Stimulated activated memory B cell treated with anti-CD40 and anti-IgM and Interleukin-4, amounts not matched to agents 10 μg/mL and 1 μg/mL and 100 μg/mL, for 72 hours (primary cell): ENCODE measurements around the gene CPVL.

ENCODE experiments used
- ATAC-seq: fragments of 150-1000 bp; cut with Tn5 transposase; 2 replicates; pipeline ENCODE4 v1.10.0; 2021
- H3K27ac Mint-ChIP-seq: one replicate; pipeline ENCODE4 v1.8.0; 2022; ENCODE audit warnings: mild to moderate bottlenecking, mixed read lengths
- H3K27me3 Mint-ChIP-seq: one replicate; pipeline ENCODE4 v1.8.0; 2022; ENCODE audit warnings: mixed read lengths
- H3K36me3 Mint-ChIP-seq: one replicate; pipeline ENCODE4 v1.8.0; 2022; ENCODE audit warnings: mixed read lengths
- H3K4me1 Mint-ChIP-seq: one replicate; pipeline ENCODE4 v1.8.0; 2022; ENCODE audit warnings: mixed read lengths
- H3K4me3 Mint-ChIP-seq: one replicate; pipeline ENCODE4 v1.8.0; 2022; ENCODE audit warnings: mild to moderate bottlenecking, moderate library complexity, mixed read lengths
- H3K9me3 Mint-ChIP-seq: one replicate; pipeline ENCODE4 v1.8.0; 2022; ENCODE audit warnings: mixed read lengths

The CPVL gene

GRCh38 chr7:29071203-29071874 lies 75.0 kb downstream of the CPVL start:
- H3K9me3 Mint-ChIP-seq, result no peaks in the 10 kb centered on the region
- no peaks in the 10 kb centered on the region for H3K36me3 Mint-ChIP-seq
- no peak for ATAC-seq
- H3K4me1 Mint-ChIP-seq, result no peaks in the 10 kb centered on the region
- H3K4me3 Mint-ChIP-seq, result no peak overlapping the region
- H3K27me3 Mint-ChIP-seq, result peaks cover 24% of the 10 kb centered on the region
- H3K27ac Mint-ChIP-seq, result no peak overlapping the region

GRCh38 chr7:29066641-29067040 lies 79.7 kb downstream of the CPVL start:
- Mint-ChIP-seq H3K36me3 (no peaks in the 10 kb centered on the region), H3K27ac (no peak overlapping the region), H3K4me1 (no peaks in the 10 kb centered on the region), H3K27me3 (peaks cover 13% of the 10 kb centered on the region), H3K4me3 (no peak overlapping the region), H3K9me3 (no peaks in the 10 kb centered on the region)
- peak; percentile 24 for ATAC-seq

DNA sequence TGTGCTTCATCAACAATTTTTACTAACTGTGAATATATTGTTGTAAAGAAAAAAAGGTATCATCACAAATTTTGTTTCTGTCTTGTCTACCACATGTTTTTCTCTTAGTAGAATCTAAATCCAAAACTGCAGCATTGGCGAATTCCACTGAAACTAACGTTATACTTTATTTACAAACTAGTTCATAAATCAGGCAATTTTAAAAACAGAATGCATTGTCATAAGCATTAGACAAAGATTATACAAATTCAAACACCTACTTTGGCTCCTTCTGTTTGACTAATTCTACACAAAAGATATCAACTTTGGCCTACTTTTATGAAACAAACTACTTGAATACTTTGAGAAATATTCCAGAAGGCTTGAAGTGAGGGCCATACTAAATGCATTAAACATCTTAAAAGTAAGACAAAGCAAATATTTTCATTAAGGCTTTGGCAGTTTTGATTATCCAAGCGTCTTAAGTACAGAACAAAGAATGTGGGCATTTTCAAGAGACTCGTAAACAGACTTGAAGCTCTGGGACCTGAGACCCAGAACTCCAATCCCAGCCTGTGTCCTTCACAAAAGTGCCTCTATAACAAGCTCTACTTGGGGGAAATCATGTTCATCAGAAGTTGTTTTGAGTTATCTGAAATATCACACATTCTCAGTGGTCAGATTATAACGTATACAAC lies 81.0 kb downstream of the CPVL start:
- Mint-ChIP-seq H3K9me3 (no peaks in the 10 kb centered on the region), H3K27me3 (peaks cover 24% of the 10 kb centered on the region), H3K27ac (no peak overlapping the region), H3K4me1 (no peaks in the 10 kb centered on the region), H3K4me3 (no peak overlapping the region), H3K36me3 (no peaks in the 10 kb centered on the region)
- ATAC-seq, result no peak

DNA sequence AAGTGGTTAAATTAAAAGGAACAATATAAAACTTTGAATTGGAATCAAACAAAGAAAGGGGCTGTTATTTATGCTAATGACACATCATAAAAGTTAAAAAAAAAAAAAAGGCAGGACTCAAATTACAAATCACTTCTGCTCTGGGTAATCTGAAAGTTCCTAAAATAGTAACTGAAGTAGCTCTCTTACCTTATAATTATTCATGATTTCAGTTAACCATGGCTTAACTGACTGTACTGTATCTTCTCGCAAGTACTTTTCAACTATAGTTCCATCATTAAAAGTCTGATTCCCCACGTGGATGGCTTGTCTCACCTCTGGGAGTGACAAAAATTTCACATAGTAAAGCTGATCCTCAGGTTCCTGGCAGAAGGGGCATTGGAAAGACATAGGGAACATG lies 82.5 kb downstream of the CPVL start:
- Mint-ChIP-seq H3K4me1 (no peaks in the 10 kb centered on the region), H3K9me3 (peaks cover 3% of the 10 kb centered on the region), H3K4me3 (no peak overlapping the region), H3K27ac (no peak overlapping the region), H3K27me3 (peaks cover 38% of the 10 kb centered on the region), H3K36me3 (no peaks in the 10 kb centered on the region)
- ATAC-seq, result no peak

DNA sequence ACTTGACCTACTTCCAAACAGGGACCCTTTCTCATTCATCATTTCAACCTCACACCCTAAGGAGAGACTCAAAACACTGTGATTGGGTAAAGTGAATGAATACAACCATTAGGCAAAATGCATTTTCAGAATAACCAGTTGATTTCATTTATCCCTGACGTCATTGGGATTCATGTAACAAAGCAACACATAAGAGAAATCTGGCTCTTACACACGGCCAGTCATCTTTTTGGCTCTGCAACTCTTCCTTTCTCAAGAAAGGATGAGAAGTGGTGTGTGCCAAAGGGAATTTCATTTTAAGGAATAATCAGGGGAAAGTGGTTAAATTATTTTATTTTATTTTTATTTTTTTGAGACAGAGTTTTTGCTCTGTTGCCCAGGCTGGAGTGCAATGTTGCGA lies 83.1 kb downstream of the CPVL start:
- Mint-ChIP-seq H3K9me3 (peaks cover 9% of the 10 kb centered on the region), H3K4me1 (no peaks in the 10 kb centered on the region), H3K36me3 (no peaks in the 10 kb centered on the region), H3K27ac (no peak overlapping the region), H3K27me3 (peaks cover 44% of the 10 kb centered on the region), H3K4me3 (no peak overlapping the region)
- no peak for ATAC-seq

- H3K4me3 Mint-ChIP-seq, result no peak overlapping the region
- H3K27ac Mint-ChIP-seq, result no peak overlapping the region
Measured at GRCh38 chr7:29053105-29053872, 93.0 kb downstream of the CPVL start.

GRCh38 chr7:29046978-29047377 lies 99.4 kb downstream of the CPVL start:
- H3K4me3 Mint-ChIP-seq, result no peak overlapping the region
- ATAC-seq, result no peak
- H3K9me3 Mint-ChIP-seq, result peaks cover 6% of the 10 kb centered on the region
- H3K27me3 Mint-ChIP-seq, result peaks cover 33% of the 10 kb centered on the region
- H3K4me1 Mint-ChIP-seq, result no peaks in the 10 kb centered on the region
- no peak overlapping the region for H3K27ac Mint-ChIP-seq
- H3K36me3 Mint-ChIP-seq, result no peaks in the 10 kb centered on the region

More at GRCh38 chr7:29053105-29053872, 93.0 kb downstream of the CPVL start:
- no peaks in the 10 kb centered on the region for H3K4me1 Mint-ChIP-seq
- peaks cover 21% of the 10 kb centered on the region for H3K9me3 Mint-ChIP-seq
- peaks cover 6% of the 10 kb centered on the region for H3K27me3 Mint-ChIP-seq
- H3K36me3 Mint-ChIP-seq, result no peaks in the 10 kb centered on the region
- ATAC-seq, result peak; percentile 54

DNA sequence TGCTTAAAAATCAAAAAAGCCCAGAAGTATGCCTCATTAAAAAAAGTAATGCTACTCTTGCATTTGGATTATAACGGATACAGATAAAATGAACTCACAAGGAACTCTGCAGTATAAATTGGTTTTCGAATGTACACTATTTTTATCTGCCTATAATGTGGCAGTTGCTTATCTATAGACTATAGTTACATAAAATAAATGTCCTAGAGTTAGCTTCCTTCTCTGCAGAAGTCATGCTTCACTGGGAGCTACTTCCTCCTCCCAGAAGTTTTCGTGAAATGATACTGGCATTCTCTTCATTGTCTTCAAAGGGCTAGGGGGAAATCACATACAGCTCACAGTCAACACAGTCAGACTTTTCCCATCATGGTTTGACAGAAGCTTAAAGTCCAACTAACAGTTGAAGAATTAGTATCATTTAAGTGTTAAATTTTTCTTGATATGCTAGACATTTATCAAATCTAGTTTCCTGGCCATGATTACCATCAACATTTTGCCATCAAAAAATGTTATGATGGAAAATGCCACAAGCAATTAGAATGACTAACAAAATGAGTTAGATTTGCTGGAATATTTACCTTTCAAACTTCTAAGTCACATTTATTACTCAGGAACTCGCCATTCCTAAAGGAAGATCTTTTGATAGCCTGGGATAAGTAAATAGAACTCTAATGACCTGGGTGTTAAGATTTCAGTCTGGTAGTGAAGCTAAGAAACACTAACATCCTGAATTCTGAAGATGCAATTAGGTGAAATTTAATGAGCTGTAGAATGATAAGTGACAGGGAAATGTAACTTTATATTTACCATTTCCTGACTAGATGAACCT lies 100.9 kb downstream of the CPVL start:
- H3K9me3 Mint-ChIP-seq, result no peaks in the 10 kb centered on the region
- H3K27me3 Mint-ChIP-seq, result peaks cover 33% of the 10 kb centered on the region
- H3K4me1 Mint-ChIP-seq, result no peaks in the 10 kb centered on the region
- no peaks in the 10 kb centered on the region for H3K36me3 Mint-ChIP-seq
- no peak overlapping the region for H3K27ac Mint-ChIP-seq
- ATAC-seq, result no peak
- H3K4me3 Mint-ChIP-seq, result no peak overlapping the region

DNA sequence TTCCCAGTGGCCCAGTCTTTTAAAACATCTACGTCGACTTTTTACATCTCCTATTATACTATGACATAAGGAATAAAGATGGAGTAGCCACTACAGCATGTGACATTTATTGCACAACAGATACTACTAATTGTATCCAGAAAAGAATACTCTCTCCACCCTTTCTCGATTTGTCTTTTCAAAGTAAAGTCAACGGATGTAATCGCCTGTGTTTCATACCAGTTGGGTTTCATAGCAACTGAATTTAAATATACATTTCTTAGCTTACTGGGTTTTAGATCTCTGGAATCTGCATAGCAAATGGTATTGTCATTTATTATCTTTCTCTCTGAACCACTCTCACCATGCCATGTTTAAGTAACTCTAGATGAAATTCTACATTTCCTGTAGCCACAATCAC lies 101.8 kb downstream of the CPVL start:
- Mint-ChIP-seq H3K27ac (no peak overlapping the region), H3K27me3 (peaks cover 33% of the 10 kb centered on the region), H3K36me3 (no peaks in the 10 kb centered on the region), H3K4me1 (no peaks in the 10 kb centered on the region), H3K4me3 (no peak overlapping the region), H3K9me3 (no peaks in the 10 kb centered on the region)
- no peak for ATAC-seq

DNA sequence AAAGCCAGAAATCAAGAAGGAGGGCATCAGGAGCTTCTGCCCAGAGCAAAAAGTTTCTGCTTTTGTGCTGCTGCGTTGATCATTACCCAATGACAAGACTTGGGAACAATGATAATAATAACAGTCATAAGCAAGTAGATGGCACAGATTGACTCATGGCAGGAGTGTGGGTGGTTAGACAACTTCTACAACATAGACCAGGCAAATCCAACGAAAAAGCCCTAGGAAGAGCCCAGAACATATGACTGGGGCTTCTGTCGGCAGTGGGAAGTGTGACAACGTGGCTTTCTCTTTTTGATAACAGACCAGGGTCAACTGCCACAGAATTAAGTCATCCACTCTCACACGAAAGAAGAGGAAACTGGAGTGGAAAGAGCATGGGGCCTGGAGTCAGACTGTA lies 102.8 kb downstream of the CPVL start:
- no peak overlapping the region for H3K4me3 Mint-ChIP-seq
- no peaks in the 10 kb centered on the region for H3K9me3 Mint-ChIP-seq
- H3K36me3 Mint-ChIP-seq, result no peaks in the 10 kb centered on the region
- no peak for ATAC-seq
- peaks cover 33% of the 10 kb centered on the region for H3K27me3 Mint-ChIP-seq
- H3K4me1 Mint-ChIP-seq, result no peaks in the 10 kb centered on the region
- H3K27ac Mint-ChIP-seq, result no peak overlapping the region

GRCh38 chr7:29042824-29043231 lies 103.5 kb downstream of the CPVL start:
- H3K36me3 Mint-ChIP-seq, result no peaks in the 10 kb centered on the region
- H3K4me3 Mint-ChIP-seq, result no peak overlapping the region
- ATAC-seq, result no peak
- no peaks in the 10 kb centered on the region for H3K9me3 Mint-ChIP-seq
- H3K27me3 Mint-ChIP-seq, result peaks cover 27% of the 10 kb centered on the region
- H3K4me1 Mint-ChIP-seq, result no peaks in the 10 kb centered on the region
- no peak overlapping the region for H3K27ac Mint-ChIP-seq

GRCh38 chr7:29041991-29042390 lies 104.3 kb downstream of the CPVL start:
- ATAC-seq, result no peak
- Mint-ChIP-seq H3K4me3 (no peak overlapping the region), H3K27me3 (peaks cover 26% of the 10 kb centered on the region), H3K4me1 (no peaks in the 10 kb centered on the region), H3K36me3 (no peaks in the 10 kb centered on the region), H3K27ac (no peak overlapping the region), H3K9me3 (no peaks in the 10 kb centered on the region)

DNA sequence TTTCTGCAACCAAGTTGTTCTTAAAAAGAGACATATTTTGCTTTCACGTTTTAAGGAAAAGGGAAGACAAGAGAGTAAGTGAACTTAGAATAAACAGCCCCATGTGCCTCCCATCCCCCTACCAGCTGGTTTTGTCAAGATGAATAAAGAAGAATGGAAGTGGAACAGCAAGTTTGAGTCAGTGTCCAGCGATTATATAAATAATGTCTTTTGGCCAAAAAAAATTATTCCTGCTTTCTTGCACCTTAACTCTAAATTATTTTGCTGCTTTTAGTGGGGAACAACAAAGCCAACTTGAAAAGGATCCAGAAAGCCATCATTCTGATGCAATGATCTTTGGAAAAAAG lies 105.8 kb downstream of the CPVL start:
- Mint-ChIP-seq H3K36me3 (no peaks in the 10 kb centered on the region), H3K27me3 (peaks cover 26% of the 10 kb centered on the region), H3K4me3 (no peak overlapping the region), H3K4me1 (no peaks in the 10 kb centered on the region), H3K9me3 (no peaks in the 10 kb centered on the region), H3K27ac (no peak overlapping the region)
- no peak for ATAC-seq

- peaks cover 25% of the 10 kb centered on the region for H3K27me3 Mint-ChIP-seq
- H3K27ac Mint-ChIP-seq, result no peak overlapping the region
- ATAC-seq, result no peak
- H3K36me3 Mint-ChIP-seq, result no peaks in the 10 kb centered on the region
- no peaks in the 10 kb centered on the region for H3K4me1 Mint-ChIP-seq
- no peaks in the 10 kb centered on the region for H3K9me3 Mint-ChIP-seq
- H3K4me3 Mint-ChIP-seq, result no peak overlapping the region
Measured at GRCh38 chr7:29039821-29040578, 106.3 kb downstream of the CPVL start.
